ENCODE measurements around the gene ANO6. TPM values are rescaled to one million over a fixed set of nuclear protein-coding genes. Genes with fewer than 3 reads are reported as not detected.

Gene ANO6
- total RNA-seq, 4 donors from 2014 or later, result 31.8 to 43.5 (median 34.1) TPM

- Histone ChIP-seq H3K27ac (no peak overlapping the region), H3K4me3 (no peak overlapping the region), H3K27me3 (no peaks in the 10 kb centered on the region), H3K36me3 (no peaks in the 10 kb centered on the region), H3K4me1 (peaks cover 42% of the 10 kb centered on the region), H3K9me3 (no peaks in the 10 kb centered on the region)
- WGBS, result 54% methylated on average over 7 of the region's 7 CpGs
- no peak for DNase-seq (ENCODE audit: low spot score in 2 of 2)
- TF ChIP-seq POLR2AphosphoS5 (IDR thresholded peaks at IDR 0.05) (no peak), EP300 (IDR thresholded peaks at IDR 0.05) (no peak), CTCF (IDR thresholded peaks at IDR 0.05) (no peak), POLR2A (IDR thresholded peaks at IDR 0.05) (no peak)
Observed at GRCh38 chr12:45296046-45296586, 80.2 kb downstream of the ANO6 start.

GRCh38 chr12:45298047-45298446 lies 82.2 kb downstream of the ANO6 start:
- WGBS, result 63% methylated on average over 4 of the region's 4 CpGs
- Histone ChIP-seq H3K4me1 (peaks cover 39% of the 10 kb centered on the region), H3K27ac (peak overlapping the region; percentile 5), H3K4me3 (no peak overlapping the region), H3K36me3 (no peaks in the 10 kb centered on the region), H3K9me3 (no peaks in the 10 kb centered on the region), H3K27me3 (no peaks in the 10 kb centered on the region)
- DNase-seq (ENCODE audit: low spot score in 2 of 2), result no peak
- TF ChIP-seq POLR2AphosphoS5 (IDR thresholded peaks at IDR 0.05) (no peak), POLR2A (IDR thresholded peaks at IDR 0.05) (no peak), EP300 (IDR thresholded peaks at IDR 0.05) (no peak), CTCF (IDR thresholded peaks at IDR 0.05) (no peak)

- Histone ChIP-seq H3K4me3 (no peak overlapping the region), H3K27ac (peak overlapping the region; percentile 21), H3K4me1 (peaks cover 46% of the 10 kb centered on the region), H3K27me3 (no peaks in the 10 kb centered on the region), H3K36me3 (no peaks in the 10 kb centered on the region), H3K9me3 (no peaks in the 10 kb centered on the region)
- DNase-seq (ENCODE audit: low spot score in 2 of 2), result no peak
- WGBS, result 26% methylated on average over 8 of the region's 8 CpGs
- TF ChIP-seq POLR2AphosphoS5 (IDR thresholded peaks at IDR 0.05) (no peak), CTCF (IDR thresholded peaks at IDR 0.05) (no peak), EP300 (IDR thresholded peaks at IDR 0.05) (no peak), POLR2A (IDR thresholded peaks at IDR 0.05) (no peak)
Observed at GRCh38 chr12:45298721-45299692, 83.1 kb downstream of the ANO6 start.

GRCh38 chr12:45302621-45303369 lies 86.9 kb downstream of the ANO6 start:
- Histone ChIP-seq H3K4me3 (no peak overlapping the region), H3K36me3 (no peaks in the 10 kb centered on the region), H3K27ac (no peak overlapping the region), H3K27me3 (no peaks in the 10 kb centered on the region), H3K9me3 (no peaks in the 10 kb centered on the region), H3K4me1 (peaks cover 64% of the 10 kb centered on the region)
- no peak for TF ChIP-seq EP300 (IDR thresholded peaks at IDR 0.05)
- TF ChIP-seq CTCF (IDR thresholded peaks at IDR 0.05), result no peak
- no peak for TF ChIP-seq POLR2AphosphoS5 (IDR thresholded peaks at IDR 0.05)
- no peak for TF ChIP-seq POLR2A (IDR thresholded peaks at IDR 0.05)
- 95% methylated on average over 2 of the region's 2 CpGs for WGBS
- DNase-seq (ENCODE audit: low spot score in 2 of 2), result no peak
